HG03175 (cell line): ENCODE data around the gene OR11A1.

Source experiments
- ATAC-seq: cut with Tn5 transposase; IDR thresholded peaks from one replicate; pipeline ENCODE4 v1.9.1; 2021; ENCODE audit warnings: mild to moderate bottlenecking, moderate library complexity; ENCODE audit not compliant: unreplicated experiment

The OR11A1 gene

GRCh38 chr6:29399525-29399924 lies 57.3 kb downstream of the OR11A1 start:
- ATAC-seq, result no peak

GRCh38 chr6:29395331-29395730 lies 61.5 kb downstream of the OR11A1 start, which contains the start of gene OR12D2:
Gene OR12D2, plus strand, starts transcription at chr6:29395631. Its CDS starts 1,069 bp downstream, at chr6:29396700.
- no peak for ATAC-seq

GRCh38 chr6:29388533-29388932 lies 68.3 kb downstream of the OR11A1 start:
- ATAC-seq, result no peak

GRCh38 chr6:29376003-29376402 lies 80.9 kb downstream of the OR11A1 start:
- no peak for ATAC-seq
